SHP77 (cell line): ENCODE measurements around the gene PDIA5.

Experiments
- DNase-seq, 2 experiments: peaks; one replicate each; lab custom pipeline; 2025; lab: John Stamatoyannopoulos, UW

Gene PDIA5

GRCh38 chr3:123071581-123071980, 4.8 kb downstream of the PDIA5 start:
- DNase-seq, result no peak

- no peak for DNase-seq
Observed at GRCh38 chr3:123072152-123072551, 5.3 kb downstream of the PDIA5 start.

GRCh38 chr3:123072564-123072963, 5.7 kb downstream of the PDIA5 start:
- no peak for DNase-seq

GRCh38 chr3:123075359-123075758, 8.5 kb downstream of the PDIA5 start:
- no peak for DNase-seq

GRCh38 chr3:123076112-123076495, 9.3 kb downstream of the PDIA5 start:
- DNase-seq, result no peak

- no peak for DNase-seq
Observed at GRCh38 chr3:123076496-123077418, 9.9 kb downstream of the PDIA5 start.

GRCh38 chr3:123078101-123078500, 11.3 kb downstream of the PDIA5 start:
- DNase-seq, result no peak

GRCh38 chr3:123080864-123081562, 14.2 kb downstream of the PDIA5 start:
- DNase-seq, result no peak

- no peak for DNase-seq
Observed at GRCh38 chr3:123081718-123082369, 15.0 kb downstream of the PDIA5 start.

- DNase-seq, result no peak
Observed at GRCh38 chr3:123082370-123083065, 15.7 kb downstream of the PDIA5 start.

GRCh38 chr3:123083383-123084124, 16.7 kb downstream of the PDIA5 start:
- DNase-seq, result no peak

- no peak for DNase-seq
Observed at GRCh38 chr3:123084192-123084591, 17.4 kb downstream of the PDIA5 start.

GRCh38 chr3:123084738-123085237, 18.0 kb downstream of the PDIA5 start:
- DNase-seq, result no peak

- no peak for DNase-seq
Observed at GRCh38 chr3:123085293-123085931, 18.6 kb downstream of the PDIA5 start.

GRCh38 chr3:123085932-123086627, 19.3 kb downstream of the PDIA5 start:
- DNase-seq, result no peak

- DNase-seq, result no peak
Observed at GRCh38 chr3:123088387-123088786, 21.6 kb downstream of the PDIA5 start.

- no peak for DNase-seq
Observed at GRCh38 chr3:123089611-123090331, 22.9 kb downstream of the PDIA5 start.

GRCh38 chr3:123090728-123091531, 24.1 kb downstream of the PDIA5 start:
- DNase-seq, result no peak

GRCh38 chr3:123092243-123092642, 25.4 kb downstream of the PDIA5 start:
- DNase-seq, result no peak
